Upper lobe of right lung (tissue), 1 donor: ENCODE data around the gene PTS. TPM values are rescaled to one million over a fixed set of nuclear protein-coding genes. Genes with fewer than 3 reads are reported as not detected.

Experiments
- ATAC-seq: fragments of 200-7000 bp; cut with Tn5 transposase; one replicate; pipeline ENCODE4 v1.9.1; 2020; ENCODE audit warnings: mild to moderate bottlenecking, moderate library complexity
- DNase-seq: peaks from one replicate; pipeline ENCODE4 v3.0.0-alpha.2; 2020
- H3K27ac ChIP-seq: fragments of 200-600 bp; one replicate; pipeline ENCODE4 v1.8.0; 2022
- H3K27me3 ChIP-seq: fragments of 200-600 bp; one replicate; pipeline ENCODE4 v1.8.0; 2022; ENCODE audit warnings: mild to moderate bottlenecking
- H3K36me3 ChIP-seq: fragments of 200-600 bp; one replicate; pipeline ENCODE4 v1.8.0; 2022
- H3K4me1 ChIP-seq: fragments of 200-600 bp; one replicate; pipeline ENCODE4 v1.8.0; 2022
- H3K4me3 ChIP-seq: fragments of 200-600 bp; one replicate; pipeline ENCODE4 v1.8.0; 2022; ENCODE audit warnings: mild to moderate bottlenecking
- H3K9me3 ChIP-seq: fragments of 200-600 bp; one replicate; pipeline ENCODE4 v1.8.0; 2022
- CTCF ChIP-seq: fragments of 200-600 bp; IDR thresholded peaks from one replicate; pipeline ENCODE4 v1.8.0; 2022; ENCODE audit warnings: antibody characterized with exemption
- intact Hi-C: fragments of 100-400 bp; cut with DNase I; formaldehyde crosslinking; loops from one replicate; pipeline ENCODE4 v1.11.0; 2022
- long read RNA-seq: library from polyadenylated mRNA; unstranded; transcript quantifications from one replicate; pipeline ENCODE4 v2.0.0, GENCODE V29; 2021
- total RNA-seq: library from RNA; stranded (reverse); fragmentation: NEBNext Ultra II Directional; extraction: Animal tissue kit (Norgen Biotek cat#: 25700); gene quantifications from one replicate; pipeline ENCODE4 v1.2.1, GENCODE V29; 2021
- donor health status: DM: no; HTN: yes; CAD: no; lungs with severe emphysema.

The PTS gene
- 22.5 TPM for total RNA-seq
- long read RNA-seq, partial matches to known transcripts = 3 of 12 reads
- long read RNA-seq, other reads (novel, unspliced or antisense) = 5 of 12 reads

DNA sequence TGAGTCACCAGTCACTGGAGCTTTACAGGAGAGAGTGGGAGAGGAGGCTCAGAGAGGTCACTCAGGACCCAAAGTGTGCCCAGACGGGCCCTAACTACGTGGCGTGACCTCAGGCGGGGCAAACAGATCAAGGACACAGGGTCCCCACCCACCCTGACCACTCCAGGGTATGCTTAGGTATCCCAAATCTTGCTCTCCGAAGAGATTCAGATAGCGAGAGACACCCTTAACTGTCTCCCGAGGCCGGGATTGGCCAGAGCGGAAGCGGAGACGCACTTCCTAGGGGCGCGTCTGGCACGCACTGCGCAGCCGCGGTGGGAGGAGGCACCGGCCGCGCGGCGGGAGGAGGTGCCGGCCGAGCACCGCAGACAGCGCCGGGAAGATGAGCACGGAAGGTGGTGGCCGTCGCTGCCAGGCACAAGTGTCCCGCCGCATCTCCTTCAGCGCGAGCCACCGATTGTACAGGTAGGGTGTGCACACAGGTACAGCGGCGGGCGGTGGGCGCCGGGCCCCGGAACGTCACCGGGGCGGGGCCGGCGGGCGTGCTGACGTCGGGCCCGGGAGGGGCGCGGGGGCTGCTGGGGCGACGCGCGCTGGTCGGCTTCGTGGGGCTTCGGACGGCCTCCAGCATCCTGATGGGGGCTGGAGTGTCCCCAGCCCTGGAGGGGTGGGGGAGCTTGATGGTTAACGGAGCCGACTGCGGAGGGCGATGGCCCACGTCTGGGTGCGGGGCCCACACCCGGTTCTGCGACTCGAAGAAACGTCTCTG is at the start of gene PTS:
Gene PTS (plus strand): TSS at position 367 of the 769 bp plus-strand sequence. CDS start 16 bp downstream, at position 383.
- intact Hi-C loops = no loop called here
- Histone ChIP-seq H3K9me3 (no peaks in the 10 kb centered on the region), H3K4me1 (peaks cover 11% of the 10 kb centered on the region), H3K27me3 (no peaks in the 10 kb centered on the region), H3K27ac (peak within 1 kb of the TSS; percentile 97), H3K4me3 (peak within 1 kb of the TSS; percentile 86), H3K36me3 (peaks cover 28% of the 10 kb centered on the region)
- peak; percentile 94 for DNase-seq
- no peak for TF ChIP-seq CTCF
- ATAC-seq = peak; percentile 98

DNA sequence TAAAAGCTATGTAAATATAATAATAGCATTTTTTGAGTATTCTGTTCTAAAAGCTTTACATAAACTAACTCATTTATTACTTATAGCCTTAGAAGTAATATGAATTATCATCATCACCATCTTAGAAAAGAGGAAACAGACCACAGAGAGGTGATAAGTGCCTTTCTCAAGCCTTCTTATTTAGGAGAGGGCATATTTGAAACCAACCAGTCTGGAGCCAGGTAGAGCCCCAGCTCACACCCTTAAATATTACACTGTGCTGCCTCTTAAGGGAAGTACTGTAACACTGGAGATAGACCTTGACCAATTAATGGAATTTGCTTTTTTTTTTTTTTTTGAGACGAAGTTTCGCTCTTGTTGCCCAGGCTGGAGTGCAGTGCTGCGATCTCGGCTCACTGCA is 48.6 kb upstream of the PTS start:
- ATAC-seq = peak; percentile 42
- no peak for DNase-seq
- H3K4me1 ChIP-seq = peaks cover 5% of the 10 kb centered on the region
- TF ChIP-seq CTCF = no peak
- H3K9me3 ChIP-seq = no peaks in the 10 kb centered on the region
- H3K27me3 ChIP-seq = no peaks in the 10 kb centered on the region
- intact Hi-C loops = no loop called here
- no peak overlapping the region for H3K27ac ChIP-seq
- H3K36me3 ChIP-seq = no peaks in the 10 kb centered on the region
- H3K4me3 ChIP-seq = no peak overlapping the region

- no peak overlapping the region for H3K4me3 ChIP-seq
- intact Hi-C loops = no loop called here
- TF ChIP-seq CTCF = no peak
- peaks cover 5% of the 10 kb centered on the region for H3K4me1 ChIP-seq
- ATAC-seq (no peak), DNase-seq (no peak)
- no peak overlapping the region for H3K27ac ChIP-seq
- H3K27me3 ChIP-seq = no peaks in the 10 kb centered on the region
- no peaks in the 10 kb centered on the region for H3K36me3 ChIP-seq
- no peaks in the 10 kb centered on the region for H3K9me3 ChIP-seq
Measured at GRCh38 chr11:112178428-112178827, 47.8 kb upstream of the PTS start.

- H3K9me3 ChIP-seq = no peaks in the 10 kb centered on the region
- no peak overlapping the region for H3K4me3 ChIP-seq
- no peak overlapping the region for H3K27ac ChIP-seq
- TF ChIP-seq CTCF = no peak
- DNase-seq (no peak), ATAC-seq (no peak)
- intact Hi-C loops = no loop called here
- peaks cover 5% of the 10 kb centered on the region for H3K4me1 ChIP-seq
- H3K27me3 ChIP-seq = no peaks in the 10 kb centered on the region
- H3K36me3 ChIP-seq = no peaks in the 10 kb centered on the region
Measured at GRCh38 chr11:112178936-112179335, 47.3 kb upstream of the PTS start.

DNA sequence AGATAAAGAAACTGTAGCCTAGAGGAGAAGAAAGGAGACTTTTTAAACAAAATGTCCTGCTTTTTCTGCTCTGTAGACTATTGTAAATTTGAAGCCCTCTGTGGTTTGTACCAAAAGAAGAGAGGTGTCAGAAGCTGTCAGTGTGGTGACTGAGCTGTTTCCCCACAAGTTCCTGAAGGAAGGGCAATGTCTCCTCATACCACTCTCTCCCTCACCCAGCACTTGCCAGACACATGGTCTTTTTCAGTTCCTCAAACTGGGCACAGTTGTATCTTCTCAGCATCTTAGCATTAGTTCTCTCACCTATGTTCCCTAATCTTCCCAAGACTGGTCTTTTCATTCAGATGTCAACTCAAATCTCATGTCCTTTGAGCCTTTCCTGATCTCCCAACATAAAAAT is 46.6 kb upstream of the PTS start:
- Histone ChIP-seq H3K36me3 (no peaks in the 10 kb centered on the region), H3K27me3 (no peaks in the 10 kb centered on the region), H3K9me3 (no peaks in the 10 kb centered on the region), H3K4me3 (no peak overlapping the region), H3K27ac (no peak overlapping the region), H3K4me1 (peaks cover 5% of the 10 kb centered on the region)
- peak; percentile 82 for ATAC-seq
- intact Hi-C loops = no loop called here
- no peak for DNase-seq
- TF ChIP-seq CTCF = no peak
